Mesodermal cell (in vitro differentiated cells): ENCODE measurements around the gene AREL1.

Experiments
- H3K27ac ChIP-seq: 2 replicates; pipeline ENCODE4 v1.7.0; 2013; ENCODE audit warnings: mild to moderate bottlenecking, low read depth, low read length, moderate library complexity; ENCODE audit not compliant: severe bottlenecking
- H3K36me3 ChIP-seq: 2 replicates; pipeline ENCODE4 v1.7.1; 2013; ENCODE audit warnings: mild to moderate bottlenecking, low read length, moderate library complexity; ENCODE audit not compliant: control insufficient read depth, insufficient read depth
- H3K4me1 ChIP-seq: one replicate; pipeline ENCODE4 v1.7.1; 2013; ENCODE audit warnings: mild to moderate bottlenecking, low read length; ENCODE audit not compliant: insufficient read depth, control insufficient read depth, poor library complexity, severe bottlenecking
- H3K4me3 ChIP-seq: 2 replicates; pipeline ENCODE4 v1.7.0; 2013; ENCODE audit warnings: low read length, control low read depth, mild to moderate bottlenecking; ENCODE audit not compliant: insufficient read depth, poor library complexity, severe bottlenecking; ENCODE audit errors: extremely low read depth
- H3K9me3 ChIP-seq: 2 replicates; pipeline ENCODE4 v1.7.1; 2013; ENCODE audit warnings: mild to moderate bottlenecking, low read length, moderate library complexity; ENCODE audit not compliant: control insufficient read depth
- WGBS, 2 experiments: methylation state at CpG; one replicate each; pipeline ENCODE4 v1.1.5; 2013; ENCODE audit warnings: missing lambda C conversion rate in 2 of 2; ENCODE audit not compliant: insufficient coverage in 2 of 2; 5-methylcytosine and 5-hydroxymethylcytosine counted together

AREL1 gene

DNA sequence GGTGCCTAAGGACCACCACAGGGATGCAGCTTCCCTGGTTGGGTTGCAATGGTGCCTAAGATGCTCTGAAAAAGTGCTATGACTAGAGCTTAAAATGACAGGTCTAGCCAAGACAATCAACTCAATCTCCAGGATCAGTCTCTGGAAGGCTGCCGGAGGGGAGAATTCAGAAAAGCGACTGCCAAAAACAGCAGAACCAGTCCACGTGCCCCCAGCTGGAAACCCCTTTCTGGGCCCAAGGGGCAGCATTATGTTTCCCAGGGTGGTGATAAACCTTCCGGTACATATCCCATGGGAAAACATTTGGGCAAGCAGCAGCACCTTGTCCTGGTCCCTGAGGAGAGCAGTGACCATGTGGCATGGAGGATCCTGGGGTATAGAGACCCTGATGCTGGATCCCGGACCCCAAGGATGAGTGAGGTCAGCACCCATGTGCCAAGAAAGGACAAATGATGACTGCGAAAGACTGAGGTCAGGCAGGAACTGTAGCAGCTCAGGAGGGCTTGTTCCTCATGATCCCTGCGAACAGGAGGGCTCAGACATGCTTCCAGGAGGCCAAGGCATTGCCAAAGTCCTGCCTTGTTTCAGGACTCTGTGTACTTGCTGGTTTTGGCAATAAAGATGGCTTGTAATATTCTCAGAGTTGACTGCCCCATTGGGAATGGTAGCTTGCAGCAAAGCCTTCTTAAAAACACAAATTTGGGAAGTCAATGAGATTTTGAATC, 51.0 kb downstream of the AREL1 start:
- peaks cover 70% of the 10 kb centered on the region for H3K36me3 ChIP-seq
- H3K4me1 ChIP-seq, result peaks cover 3% of the 10 kb centered on the region
- H3K9me3 ChIP-seq, result no peaks in the 10 kb centered on the region
- H3K27ac ChIP-seq, result no peak overlapping the region
- WGBS, 2 experiments, result 95 to 96% methylated on average over 7 of the region's 7 CpGs
- no peak overlapping the region for H3K4me3 ChIP-seq

DNA sequence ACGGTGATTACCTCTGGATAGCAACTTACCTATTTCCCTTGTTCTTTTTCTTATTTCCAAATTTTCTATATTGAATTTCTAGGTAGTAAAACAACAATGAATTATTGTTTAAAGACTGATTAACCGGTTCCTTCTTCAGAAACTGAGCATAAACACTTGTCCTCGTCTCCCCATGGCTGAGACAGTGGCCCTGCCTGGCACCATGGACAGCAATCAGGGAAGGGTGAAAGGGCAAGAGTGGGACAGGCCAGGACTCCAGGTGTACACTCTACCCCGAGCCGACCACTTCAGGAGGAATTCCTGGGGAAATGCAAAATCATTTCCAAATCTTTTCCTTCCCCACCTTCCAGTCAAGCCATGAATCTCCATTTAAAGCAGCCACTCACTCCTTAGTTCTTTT, 52.0 kb downstream of the AREL1 start:
- Histone ChIP-seq H3K27ac (no peak overlapping the region), H3K9me3 (no peaks in the 10 kb centered on the region), H3K4me1 (peaks cover 13% of the 10 kb centered on the region), H3K36me3 (peaks cover 68% of the 10 kb centered on the region), H3K4me3 (no peak overlapping the region)
- WGBS, 2 experiments, result 83 to 84% methylated on average over 2 to 4 of the region's 5 CpGs

DNA sequence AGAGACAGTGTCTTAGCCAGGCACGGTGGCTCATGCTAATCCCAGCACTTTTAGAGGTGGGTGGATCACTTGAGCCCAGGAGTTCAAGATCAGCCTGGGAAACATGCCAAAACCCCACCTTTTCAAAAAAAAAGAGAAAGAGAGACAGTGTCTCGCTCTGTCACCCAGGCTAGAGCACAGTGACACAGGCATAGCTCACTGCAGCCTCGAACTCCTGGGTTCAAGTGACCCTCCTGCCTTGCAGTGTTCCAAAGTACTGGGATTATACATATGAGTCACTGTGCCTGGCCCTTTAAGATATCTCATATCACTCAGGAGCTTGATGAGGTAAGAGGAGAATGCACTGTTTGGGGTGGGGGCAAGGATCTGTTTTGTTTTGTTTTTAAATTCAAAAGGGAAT, 52.7 kb downstream of the AREL1 start:
- 78 to 82% methylated on average over 1 to 2 of the region's 3 CpGs for whole genome bisulfite sequencing, 2 experiments
- Histone ChIP-seq H3K36me3 (peaks cover 65% of the 10 kb centered on the region), H3K4me1 (peaks cover 19% of the 10 kb centered on the region), H3K4me3 (no peak overlapping the region), H3K27ac (no peak overlapping the region), H3K9me3 (no peaks in the 10 kb centered on the region)

DNA sequence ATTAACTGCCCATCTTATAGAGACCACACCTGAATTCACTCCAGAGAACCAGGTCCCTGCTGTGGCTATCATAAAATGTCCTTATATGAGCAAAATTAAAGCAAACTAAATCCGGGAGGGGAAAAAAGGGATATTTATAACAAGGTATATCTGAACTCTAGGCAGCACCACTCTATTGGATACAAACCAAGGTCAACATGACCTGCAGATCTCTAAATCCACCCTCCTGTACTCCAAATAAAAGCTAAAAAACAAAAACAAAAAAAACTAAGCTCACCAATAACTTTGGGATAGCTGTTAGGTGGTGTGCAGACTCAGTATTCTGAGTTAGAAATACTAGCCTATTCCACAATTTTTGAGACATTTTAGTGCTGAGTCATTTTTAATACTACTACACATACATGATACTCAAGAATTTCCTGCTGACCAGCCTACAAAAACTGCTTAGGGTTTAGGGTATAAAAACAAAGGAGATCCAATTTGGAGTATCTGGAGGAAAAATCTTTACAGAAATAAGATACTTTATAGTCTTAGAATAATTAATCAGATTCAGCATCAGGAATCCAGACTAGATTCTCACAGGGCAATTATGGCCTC, 54.2 kb downstream of the AREL1 start:
- H3K9me3 ChIP-seq, result no peaks in the 10 kb centered on the region
- no CpG with 5 or more reads among the region's 1 CpG for WGBS, 2 experiments
- peaks cover 49% of the 10 kb centered on the region for H3K36me3 ChIP-seq
- peaks cover 23% of the 10 kb centered on the region for H3K4me1 ChIP-seq
- H3K27ac ChIP-seq, result no peak overlapping the region
- H3K4me3 ChIP-seq, result no peak overlapping the region

DNA sequence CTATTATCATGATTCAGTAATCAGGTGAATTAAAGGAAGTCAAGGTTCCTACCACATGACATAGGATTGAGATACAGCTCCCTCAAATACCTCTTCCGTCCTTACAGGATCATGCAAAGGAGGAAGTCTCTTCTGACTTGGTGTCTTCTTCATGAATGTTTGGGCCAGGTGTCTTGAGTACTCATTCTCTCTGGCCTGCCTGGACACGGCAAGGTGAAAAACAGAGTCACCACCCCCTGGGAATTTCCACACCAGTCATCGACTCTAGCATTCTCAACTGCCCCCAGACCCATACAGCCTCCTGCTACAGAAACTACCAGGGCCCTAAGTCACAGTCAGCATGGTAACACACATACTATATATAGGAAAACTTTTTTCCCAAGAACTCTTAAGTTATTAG, 55.9 kb downstream of the AREL1 start:
- Histone ChIP-seq H3K4me3 (no peak overlapping the region), H3K9me3 (no peaks in the 10 kb centered on the region), H3K4me1 (peaks cover 23% of the 10 kb centered on the region), H3K27ac (no peak overlapping the region), H3K36me3 (peaks cover 36% of the 10 kb centered on the region)
- 86 to 100% methylated on average over 1 of the region's 3 CpGs for WGBS, 2 experiments

DNA sequence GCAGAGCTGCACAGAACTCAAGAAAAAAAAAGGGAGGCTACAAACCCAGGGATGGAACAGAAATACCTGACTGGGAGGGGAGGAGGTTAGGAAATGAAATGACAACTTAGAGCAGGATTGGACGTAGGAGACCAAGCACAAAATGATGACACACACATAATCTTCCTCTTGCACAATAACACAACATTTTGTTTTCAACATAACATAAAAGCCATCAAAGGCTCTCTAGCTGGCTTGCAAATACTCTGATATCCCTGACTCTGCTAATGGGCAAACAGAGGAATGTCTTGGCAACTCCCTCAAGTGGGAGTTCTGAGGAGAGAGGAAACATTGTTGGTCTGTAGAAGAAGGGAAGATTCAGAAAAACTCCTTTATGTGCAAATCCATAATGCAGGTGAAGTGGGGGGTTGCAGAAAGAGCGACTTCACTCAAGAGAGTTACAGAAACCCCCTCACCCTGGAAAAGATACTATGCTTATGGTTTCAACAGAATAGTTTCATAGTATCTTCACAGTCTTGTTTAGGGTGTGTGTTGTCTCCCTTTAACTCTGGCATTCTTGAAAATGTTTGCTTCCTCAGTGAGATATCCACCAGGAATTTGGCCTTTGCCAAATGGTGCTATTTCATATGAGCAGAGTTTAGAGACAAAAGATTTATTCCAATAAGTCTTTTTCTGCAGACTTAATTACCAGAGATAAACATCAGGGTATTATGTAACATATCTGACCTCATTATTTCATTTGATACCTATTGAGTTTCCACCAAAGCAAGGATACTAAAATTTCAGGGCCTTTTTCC, 57.1 kb downstream of the AREL1 start:
- Histone ChIP-seq H3K4me1 (peaks cover 23% of the 10 kb centered on the region), H3K27ac (peak overlapping the region; percentile 26), H3K36me3 (peaks cover 28% of the 10 kb centered on the region), H3K9me3 (no peaks in the 10 kb centered on the region), H3K4me3 (no peak overlapping the region)
- WGBS, 2 experiments, result no CpG with 5 or more reads among the region's 2 CpGs

DNA sequence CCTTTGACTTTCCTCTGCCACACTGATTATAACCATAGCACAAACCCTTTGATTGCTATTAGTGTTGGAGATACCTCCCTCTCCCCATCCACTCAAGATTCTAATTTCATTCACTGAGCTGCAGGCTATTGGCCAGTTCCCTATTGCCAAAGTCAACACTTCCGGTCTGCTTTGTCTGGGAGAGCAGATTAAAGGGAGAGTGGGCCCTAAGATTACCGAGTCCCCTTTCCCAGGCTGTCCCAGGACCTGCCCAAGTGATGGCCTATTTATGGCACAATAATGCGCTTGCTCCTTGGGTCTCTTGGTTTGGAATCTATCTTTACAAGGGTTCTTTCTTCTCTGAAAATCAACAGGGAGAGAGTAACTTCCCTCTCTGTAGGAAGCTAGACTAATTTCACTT, 57.9 kb downstream of the AREL1 start:
- Histone ChIP-seq H3K4me1 (peaks cover 26% of the 10 kb centered on the region), H3K9me3 (no peaks in the 10 kb centered on the region), H3K4me3 (no peak overlapping the region), H3K27ac (no peak overlapping the region), H3K36me3 (peaks cover 23% of the 10 kb centered on the region)
- WGBS, 2 experiments, result 93 to 100% methylated on average over 3 of the region's 3 CpGs

DNA sequence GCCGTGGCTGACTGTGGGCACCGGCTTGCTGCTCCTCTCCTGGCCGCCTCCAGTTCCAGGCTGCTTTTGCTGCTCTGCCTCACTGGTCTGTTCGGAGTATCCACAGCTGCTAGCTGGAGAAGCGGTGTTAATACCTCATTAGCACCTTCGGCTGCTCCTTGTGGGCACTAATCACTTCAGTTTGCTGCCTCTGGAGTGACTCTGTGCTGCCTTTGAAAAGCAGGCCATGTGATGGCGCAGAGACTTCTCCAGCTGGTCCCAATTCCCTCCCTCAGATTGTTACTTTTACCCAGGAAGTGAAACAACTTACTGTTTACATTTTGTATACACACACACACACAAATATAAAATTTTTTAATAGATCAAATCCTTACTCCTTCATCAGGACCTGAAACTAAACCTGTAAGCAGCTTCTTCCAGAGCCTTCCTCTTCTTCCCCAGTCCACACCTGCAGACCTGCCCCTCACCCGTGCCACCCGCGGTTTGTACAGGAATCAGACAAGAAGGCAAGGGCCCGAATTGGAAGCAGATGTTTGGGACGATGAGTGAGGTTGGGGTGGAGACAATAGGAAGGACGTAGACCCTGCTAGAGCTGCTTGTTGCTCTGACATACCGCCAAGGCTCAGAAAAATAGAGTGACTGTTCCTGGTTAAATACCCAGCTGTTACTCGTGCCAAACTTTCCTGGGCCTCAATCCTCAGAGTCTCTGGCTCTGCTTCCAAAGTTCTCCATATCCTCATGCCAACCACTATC, 59.3 kb downstream of the AREL1 start:
- H3K4me3 ChIP-seq, result no peak overlapping the region
- WGBS, 2 experiments, result 85 to 91% methylated on average over 9 to 13 of the region's 15 CpGs
- H3K27ac ChIP-seq, result no peak overlapping the region
- peaks cover 13% of the 10 kb centered on the region for H3K36me3 ChIP-seq
- H3K4me1 ChIP-seq, result peaks cover 29% of the 10 kb centered on the region
- no peaks in the 10 kb centered on the region for H3K9me3 ChIP-seq

DNA sequence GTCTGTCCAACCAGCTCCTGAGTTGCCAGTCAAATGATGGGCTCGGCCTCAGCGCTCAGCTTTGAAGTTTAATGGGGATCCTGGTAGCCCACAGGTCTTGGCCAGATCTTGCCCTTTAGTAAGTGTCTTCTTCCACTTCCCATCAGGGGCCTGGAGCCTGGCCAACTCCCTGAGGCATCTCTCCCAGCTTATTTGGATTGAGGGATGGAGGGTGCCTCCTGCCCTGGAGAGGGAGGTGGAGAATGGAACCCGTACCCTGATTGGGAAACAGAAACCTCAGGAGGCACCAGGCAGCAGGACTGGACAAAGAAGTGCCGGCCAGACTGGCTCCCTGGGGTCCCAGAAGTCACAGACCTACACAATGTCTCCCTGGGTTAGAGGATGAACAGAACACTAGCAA, 60.3 kb downstream of the AREL1 start:
- H3K36me3 ChIP-seq, result peaks cover 13% of the 10 kb centered on the region
- H3K4me1 ChIP-seq, result peaks cover 35% of the 10 kb centered on the region
- no peaks in the 10 kb centered on the region for H3K9me3 ChIP-seq
- 66 to 81% methylated on average over 4 of the region's 4 CpGs for WGBS, 2 experiments
- no peak overlapping the region for H3K4me3 ChIP-seq
- no peak overlapping the region for H3K27ac ChIP-seq

DNA sequence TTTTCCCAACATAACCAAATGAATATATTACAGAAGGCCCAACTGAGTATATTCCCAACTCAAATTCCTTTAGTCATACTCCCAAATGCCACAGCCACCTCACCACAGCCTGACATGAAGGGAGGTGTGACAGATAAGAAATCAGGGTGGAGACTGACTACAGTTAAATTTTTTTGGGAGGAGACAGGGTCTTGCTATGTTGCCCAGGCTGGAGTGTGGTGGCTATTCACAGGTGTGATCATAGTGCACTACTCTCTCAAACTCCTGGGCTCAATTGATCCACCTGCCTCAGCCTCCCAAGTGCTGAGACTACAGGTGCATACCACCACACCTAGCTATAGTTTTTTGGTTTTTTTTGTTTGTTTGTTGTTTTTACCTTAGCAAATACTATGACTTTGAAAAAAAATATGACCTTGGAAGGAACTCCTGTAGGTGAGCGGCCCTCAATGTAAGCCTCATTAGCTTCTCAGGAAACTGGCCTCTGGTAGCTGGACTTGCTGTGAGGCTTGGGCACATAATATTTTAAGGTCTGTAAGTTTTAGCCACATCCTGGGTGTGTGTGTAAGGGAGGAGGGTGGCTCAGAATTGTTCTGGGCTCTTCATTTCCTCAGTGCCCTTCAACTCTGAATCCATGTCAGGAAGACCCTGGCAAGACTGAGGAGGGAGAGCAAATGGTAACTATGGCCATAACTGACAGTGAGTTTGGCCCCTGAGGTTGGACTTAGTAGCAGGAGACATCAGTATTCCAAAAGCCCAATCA, 61.8 kb downstream of the AREL1 start:
- H3K27ac ChIP-seq, result no peak overlapping the region
- WGBS, 2 experiments, result 86 to 91% methylated on average over 1 of the region's 1 CpG
- H3K4me1 ChIP-seq, result peaks cover 26% of the 10 kb centered on the region
- no peak overlapping the region for H3K4me3 ChIP-seq
- H3K9me3 ChIP-seq, result no peaks in the 10 kb centered on the region
- peaks cover 3% of the 10 kb centered on the region for H3K36me3 ChIP-seq
